Stimulated activated CD8-positive, alpha-beta memory T cell treated with anti-CD3 and anti-CD28 coated beads, Interleukin-4, amount 100 ng/mL, for 48 hours (primary cell): Measurements from ENCODE around the gene FBXO42.

Source experiments
- DNase-seq: peaks from one replicate; pipeline ENCODE4 v3.0.0-alpha.2; 2020

Gene FBXO42

DNA sequence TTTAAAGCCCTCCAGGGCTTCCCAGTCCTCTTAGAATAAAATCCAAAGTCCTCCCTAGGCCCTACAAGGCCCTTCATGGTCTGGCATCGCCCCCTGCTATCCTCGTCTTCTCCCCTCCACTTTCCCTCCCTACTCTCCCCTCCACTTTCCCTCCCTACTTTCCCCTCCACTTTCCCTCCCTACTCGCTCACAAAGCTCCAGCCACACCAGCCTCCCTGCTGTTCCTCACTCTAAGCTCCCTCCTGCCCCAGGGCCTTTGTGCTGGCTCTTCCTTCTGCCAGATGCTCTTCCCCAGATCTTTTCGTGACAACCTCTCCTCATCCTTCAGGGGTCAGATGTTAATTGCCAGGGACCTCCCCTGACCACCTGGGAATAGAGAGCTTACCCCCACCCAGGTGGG, 152.6 kb downstream of the FBXO42 start:
- DNase-seq = no peak

DNA sequence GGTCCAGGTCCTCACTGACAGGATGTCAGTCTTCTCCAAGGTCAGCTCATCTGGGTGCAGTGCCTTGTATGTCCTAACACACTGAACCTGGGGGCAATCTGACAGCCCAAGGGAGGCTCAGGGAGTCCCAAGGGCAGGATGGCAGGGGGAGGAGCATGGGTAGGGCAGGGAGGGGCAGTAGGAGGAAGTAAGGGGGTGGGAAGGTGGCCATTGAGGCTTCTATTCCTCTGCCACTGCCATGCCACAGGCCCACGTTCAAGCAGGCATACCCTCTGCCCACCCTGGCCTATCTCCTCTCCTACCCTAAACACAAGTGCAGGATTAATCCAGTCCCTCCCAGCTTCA, 153.2 kb downstream of the FBXO42 start:
- no peak for DNase-seq

DNA sequence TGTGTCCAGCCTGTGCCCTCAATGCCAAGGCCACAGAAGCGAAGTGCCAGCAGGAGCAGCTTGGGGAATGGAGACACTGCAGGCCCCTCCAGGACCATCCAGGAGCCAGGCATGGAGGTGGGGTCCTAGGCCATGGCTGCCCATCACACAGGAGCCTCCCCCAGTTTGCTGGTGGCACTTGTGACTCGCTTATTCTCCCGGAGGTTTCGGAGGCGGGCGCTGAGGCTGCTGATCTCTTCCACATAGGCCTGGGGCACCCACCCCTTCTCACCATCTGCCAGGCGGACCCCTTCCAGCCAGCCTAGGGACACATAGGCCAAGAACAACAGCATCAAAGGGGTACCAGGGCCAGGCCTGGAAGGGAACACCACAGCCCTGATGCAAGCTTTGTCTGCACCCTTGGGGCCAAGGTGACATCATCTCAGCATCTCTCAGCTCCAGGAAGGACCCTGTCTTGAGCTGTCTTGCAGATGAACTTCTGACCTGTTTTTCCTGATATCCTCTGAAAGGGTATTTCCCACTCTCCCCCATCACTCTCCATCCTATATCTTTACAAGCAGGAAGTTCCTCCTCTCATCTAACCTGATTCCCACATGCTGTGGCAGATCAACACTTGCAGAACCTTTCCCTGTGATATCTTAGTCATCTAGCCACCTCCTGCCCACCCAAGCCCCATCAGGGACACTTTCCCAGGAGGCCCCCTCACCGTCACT, 153.7 kb downstream of the FBXO42 start:
- DNase-seq = no peak

GRCh38 chr1:16196874-16197273, 155.4 kb downstream of the FBXO42 start:
- DNase-seq = no peak
